Measurements from ENCODE around the gene RPTOR. TPM values are rescaled to one million over a fixed set of nuclear protein-coding genes. Genes with fewer than 3 reads are reported as not detected.
A peak's percentile ranks its signal among the peaks of the same experiment; 100 is the strongest.
"Not testable (repeated sequence)": the region's sequence is repeated elsewhere in the genome, so short reads cannot be mapped to it uniquely, and the experiment has no call there.

Gene RPTOR
- total RNA-seq, 1 experiment from 2014 or later = 9.1 TPM

- DNase-seq (ENCODE audit: low read depth) = no peak
Observed at GRCh38 chr17:80545499-80545826, 825 bp downstream of the RPTOR start.

GRCh38 chr17:80546267-80546666 is 1.6 kb downstream of the RPTOR start:
- no peak for DNase-seq (ENCODE audit: low read depth)

GRCh38 chr17:80552523-80552922 is 7.9 kb downstream of the RPTOR start:
- DNase-seq (ENCODE audit: low read depth) = no peak

- DNase-seq (ENCODE audit: low read depth) = no peak
Observed at GRCh38 chr17:80555266-80555665, 10.6 kb downstream of the RPTOR start.

GRCh38 chr17:80558046-80558445 is 13.4 kb downstream of the RPTOR start:
- no peak for DNase-seq (ENCODE audit: low read depth)

- no peak for DNase-seq (ENCODE audit: low read depth)
Observed at GRCh38 chr17:80559825-80560251, 15.2 kb downstream of the RPTOR start.

GRCh38 chr17:80561541-80562114 is 17.0 kb downstream of the RPTOR start:
- no peak for DNase-seq (ENCODE audit: low read depth)

- no peak for DNase-seq (ENCODE audit: low read depth)
Observed at GRCh38 chr17:80564545-80564944, 19.9 kb downstream of the RPTOR start.

GRCh38 chr17:80565343-80566053 is 20.9 kb downstream of the RPTOR start:
- no peak for DNase-seq (ENCODE audit: low read depth)

GRCh38 chr17:80566054-80566400 is 21.4 kb downstream of the RPTOR start:
- DNase-seq (ENCODE audit: low read depth) = no peak

GRCh38 chr17:80568246-80568645 is 23.6 kb downstream of the RPTOR start:
- no peak for DNase-seq (ENCODE audit: low read depth)

GRCh38 chr17:80569924-80570323 is 25.3 kb downstream of the RPTOR start:
- DNase-seq (ENCODE audit: low read depth) = no peak

- no peak for DNase-seq (ENCODE audit: low read depth)
Observed at GRCh38 chr17:80573701-80574100, 29.1 kb downstream of the RPTOR start.

GRCh38 chr17:80574496-80574895 is 29.9 kb downstream of the RPTOR start:
- DNase-seq (ENCODE audit: low read depth) = no peak

GRCh38 chr17:80575057-80575875 is 30.6 kb downstream of the RPTOR start:
- DNase-seq (ENCODE audit: low read depth) = peak; percentile 89

GRCh38 chr17:80577876-80578570 is 33.4 kb downstream of the RPTOR start:
- DNase-seq (ENCODE audit: low read depth) = no peak

GRCh38 chr17:80578668-80579388 is 34.2 kb downstream of the RPTOR start:
- not testable (repeated sequence) for DNase-seq (ENCODE audit: low read depth)

- no peak for DNase-seq (ENCODE audit: low read depth)
Observed at GRCh38 chr17:80582165-80582564, 37.5 kb downstream of the RPTOR start.

GRCh38 chr17:80584176-80584905 is 39.7 kb downstream of the RPTOR start:
- DNase-seq (ENCODE audit: low read depth) = no peak

- DNase-seq (ENCODE audit: low read depth) = no peak
Observed at GRCh38 chr17:80585890-80586845, 41.5 kb downstream of the RPTOR start.

Data from Daoy (cell line).